GM12865 (cell line): ENCODE measurements around the gene TRIM66.

Experiments
- DNase-seq: peaks from one replicate; pipeline ENCODE4 v3.0.0; 2010; ENCODE audit warnings: low read depth
- H3K4me3 ChIP-seq: 2 replicates; pipeline ENCODE4 v1.5.1; 2011; ENCODE audit warnings: mild to moderate bottlenecking, low read depth, low read length, control low read depth
- CTCF ChIP-seq: IDR thresholded peaks from 2 replicates; pipeline ENCODE4 v1.5.1; 2011; ENCODE audit warnings: low read length, control low read depth, low read depth, inconsistent platforms; ENCODE audit not compliant: insufficient read depth; ENCODE audit errors: missing control alignments

Gene TRIM66

DNA sequence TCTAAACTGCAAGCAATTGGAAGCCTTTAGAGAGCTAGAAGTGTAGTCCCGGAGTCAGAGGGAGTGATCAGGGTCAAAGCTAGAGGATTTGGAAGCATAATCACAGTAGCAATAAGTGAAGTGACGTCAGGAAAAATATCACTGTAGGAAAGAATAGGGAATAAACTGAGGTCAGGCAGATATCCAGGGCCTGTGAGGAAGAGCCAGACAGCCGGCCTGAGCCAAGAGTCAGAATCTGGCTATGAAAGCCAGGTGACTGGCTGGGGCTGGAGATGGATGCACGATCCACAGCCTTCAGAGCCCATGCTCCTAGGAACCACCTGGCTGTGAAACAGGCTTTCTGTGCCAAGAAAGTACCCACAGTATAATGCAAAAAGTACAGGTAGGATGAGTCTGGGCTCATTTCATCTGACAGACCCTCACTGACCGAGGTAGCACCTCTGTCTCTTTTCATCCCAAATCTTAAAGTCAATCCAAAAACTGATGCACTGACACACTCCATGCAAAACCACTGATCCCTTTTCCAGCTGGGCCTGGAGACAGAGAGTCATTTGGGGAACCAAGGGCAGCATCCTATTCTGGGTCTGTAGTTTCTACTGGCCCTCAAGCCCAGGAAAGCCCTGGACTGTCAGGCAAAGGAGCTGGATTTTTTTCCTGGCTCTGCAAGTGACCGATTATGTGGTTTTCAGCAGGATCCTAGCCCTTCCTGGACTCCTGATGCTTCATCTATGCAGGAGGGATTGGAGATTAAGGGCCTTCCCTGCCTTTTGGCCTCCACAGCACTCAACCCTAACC is 21.3 kb downstream of the TRIM66 start:
- DNase-seq: no peak
- no peak overlapping the region for H3K4me3 ChIP-seq
- TF ChIP-seq CTCF: no peak

DNA sequence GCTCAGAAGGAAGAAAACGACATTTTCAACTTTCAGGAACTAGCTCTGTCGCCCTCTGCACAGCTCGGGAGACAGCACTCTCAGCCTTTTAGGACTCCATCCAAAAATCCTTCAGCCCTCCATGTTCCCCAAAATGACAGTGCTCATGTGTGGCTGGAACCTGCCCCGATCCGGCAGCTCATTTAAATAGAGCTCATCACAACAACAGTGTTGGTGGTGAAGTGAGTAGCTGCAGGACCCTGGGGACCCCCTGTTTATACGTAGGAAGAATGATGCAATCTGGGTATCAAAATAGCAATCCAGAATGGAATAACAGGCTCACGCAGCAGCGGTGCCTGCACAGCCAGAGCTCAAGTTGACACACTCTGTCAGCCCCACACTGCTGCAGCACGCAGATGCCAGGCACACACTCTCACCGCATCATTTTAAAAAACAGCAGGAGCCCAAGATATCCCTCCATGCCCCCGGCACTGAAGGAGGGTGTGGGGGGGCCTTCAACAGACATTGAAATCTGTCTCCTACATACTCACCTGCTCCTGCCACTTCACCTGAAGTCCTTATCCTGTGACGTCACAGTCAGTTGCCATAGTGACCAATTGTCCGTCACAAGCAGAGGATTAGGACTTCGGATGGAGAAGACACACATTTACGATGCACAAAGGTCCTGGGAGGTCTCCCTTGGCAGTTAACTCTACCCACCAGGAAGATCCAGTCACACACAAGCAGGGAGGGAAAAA is 24.0 kb downstream of the TRIM66 start:
- DNase-seq: no peak
- no peak overlapping the region for H3K4me3 ChIP-seq
- no peak for TF ChIP-seq CTCF

DNA sequence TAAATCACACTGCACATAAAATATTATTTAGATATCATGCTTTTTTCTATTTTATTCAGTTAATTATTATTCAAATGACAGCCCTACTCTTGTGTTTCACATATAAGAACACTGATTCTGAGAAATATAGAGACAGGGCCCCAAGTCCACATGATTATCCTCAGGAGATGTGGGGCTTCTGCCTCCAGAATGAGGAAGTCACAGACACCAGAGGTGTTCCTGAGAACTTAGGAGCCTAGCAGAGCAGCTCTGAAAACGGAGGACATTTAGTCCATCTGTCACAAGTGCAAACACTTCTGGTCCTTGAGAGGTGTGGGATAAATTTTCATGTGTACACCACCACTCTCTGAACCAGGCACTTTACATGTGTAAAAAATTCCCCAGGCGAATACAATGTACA is 26.2 kb downstream of the TRIM66 start:
- H3K4me3 ChIP-seq: no peak overlapping the region
- DNase-seq: no peak
- no peak for TF ChIP-seq CTCF

GRCh38 chr11:8654503-8654902 is 28.0 kb downstream of the TRIM66 start:
- no peak for TF ChIP-seq CTCF
- no peak overlapping the region for H3K4me3 ChIP-seq
- DNase-seq: no peak

DNA sequence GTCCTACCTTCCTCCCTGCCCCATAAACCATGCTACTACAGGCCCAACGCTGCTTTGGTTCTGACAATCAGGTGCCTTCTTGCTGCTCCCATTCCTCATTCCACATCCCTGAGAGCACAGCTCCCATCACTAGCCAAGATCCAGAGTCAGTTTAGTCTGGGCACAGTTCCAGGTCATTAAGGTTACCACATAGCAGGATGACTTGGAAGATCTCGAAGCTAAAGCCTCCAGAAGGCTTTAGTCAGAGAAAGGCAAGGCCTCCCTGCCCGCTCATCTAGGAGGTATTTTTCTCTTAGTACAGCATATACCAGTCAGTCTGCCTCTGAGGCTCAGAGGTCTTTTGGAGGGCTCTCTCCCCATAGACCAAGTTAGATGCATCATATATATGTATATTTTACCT is 30.3 kb downstream of the TRIM66 start:
- H3K4me3 ChIP-seq: no peak overlapping the region
- no peak for DNase-seq
- no peak for TF ChIP-seq CTCF

- DNase-seq: no peak
- H3K4me3 ChIP-seq: no peak overlapping the region
- no peak for TF ChIP-seq CTCF
Measured at GRCh38 chr11:8650401-8650990, 32.0 kb downstream of the TRIM66 start.
